SHP77 (cell line): ENCODE measurements around the gene METAP1.
A peak's percentile ranks its signal among the peaks of the same experiment; 100 is the strongest.
"Not testable (repeated sequence)": the region's sequence is repeated elsewhere in the genome, so short reads cannot be mapped to it uniquely, and the experiment has no call there.

Experiments used
- DNase-seq, 2 experiments: peaks; one replicate each; lab custom pipeline; 2025; lab: John Stamatoyannopoulos, UW

METAP1 gene

GRCh38 chr4:99059550-99059949, 64.0 kb downstream of the METAP1 start:
- DNase-seq, result no peak

GRCh38 chr4:99061048-99061700, 65.7 kb downstream of the METAP1 start:
- no peak for DNase-seq

- peak; percentile 0 to 1 for DNase-seq
These were observed 66.6 kb downstream of the METAP1 start for GRCh38 chr4:99062120-99062519.

- not testable (repeated sequence) for DNase-seq
These were observed 70.0 kb downstream of the METAP1 start for GRCh38 chr4:99065521-99065920.

GRCh38 chr4:99067617-99068016, 72.1 kb downstream of the METAP1 start:
- no peak for DNase-seq

- DNase-seq, result no peak
These were observed 75.6 kb downstream of the METAP1 start for GRCh38 chr4:99071159-99071558.

GRCh38 chr4:99074816-99075215, 79.3 kb downstream of the METAP1 start:
- no peak for DNase-seq

- DNase-seq, result no peak
These were observed 80.9 kb downstream of the METAP1 start for GRCh38 chr4:99076292-99076976.

GRCh38 chr4:99077177-99077576, 81.7 kb downstream of the METAP1 start:
- DNase-seq, result no peak

GRCh38 chr4:99078336-99078735, 82.8 kb downstream of the METAP1 start:
- DNase-seq, result no peak

- no peak for DNase-seq
These were observed 83.6 kb downstream of the METAP1 start for GRCh38 chr4:99078931-99079624.

- no peak for DNase-seq
These were observed 84.2 kb downstream of the METAP1 start for GRCh38 chr4:99079625-99080295.

- DNase-seq, result not testable (repeated sequence)
These were observed 85.3 kb downstream of the METAP1 start for GRCh38 chr4:99080869-99081268.

- DNase-seq, result no peak
These were observed 86.7 kb downstream of the METAP1 start for GRCh38 chr4:99082192-99082591.

GRCh38 chr4:99084595-99084994, 89.1 kb downstream of the METAP1 start:
- DNase-seq, result no peak

- DNase-seq, result peak in 1 of 2 experiments; percentile 7
These were observed 92.5 kb downstream of the METAP1 start for GRCh38 chr4:99088023-99088449.

GRCh38 chr4:99088481-99089365, 93.2 kb downstream of the METAP1 start, which contains the start of gene ADH5:
TSS of gene ADH5 (minus strand) at chr4:99088788. CDS start at chr4:99088700, 88 bp downstream.
- peak; percentile 31 to 69 for DNase-seq

- no peak for DNase-seq
These were observed 95.1 kb downstream of the METAP1 start for GRCh38 chr4:99090481-99091215.

GRCh38 chr4:99091216-99091575, 95.7 kb downstream of the METAP1 start:
- DNase-seq, result no peak

- not testable (repeated sequence) for DNase-seq
These were observed 96.3 kb downstream of the METAP1 start for GRCh38 chr4:99091841-99092240.

GRCh38 chr4:99099311-99099710, 103.8 kb downstream of the METAP1 start:
- DNase-seq, result peak in 1 of 2 experiments; percentile 8
